Loucy (cell line): ENCODE data around the gene HAUS8.

Experiments
- H2AFZ ChIP-seq: fragments of 200-600 bp; sonication (generic); 2 replicates; pipeline ENCODE4 v1.6.0; 2016; ENCODE audit warnings: antibody characterized with exemption, mild to moderate bottlenecking, low read length, moderate library complexity
- H3F3A ChIP-seq: fragments of 200-600 bp; 2 replicates; pipeline ENCODE4 v1.6.0; 2016; ENCODE audit warnings: antibody characterized with exemption, low read depth, mild to moderate bottlenecking
- H3K27me3 ChIP-seq: fragments of 200-600 bp; sonication (generic); 2 replicates; pipeline ENCODE4 v1.6.1; 2014; ENCODE audit warnings: low read length, mild to moderate bottlenecking; ENCODE audit not compliant: insufficient read depth, poor library complexity, severe bottlenecking
- H3K36me3 ChIP-seq: fragments of 200-600 bp; sonication (generic); 2 replicates; pipeline ENCODE4 v1.6.1; 2016; ENCODE audit warnings: low read length; ENCODE audit not compliant: insufficient read depth
- H3K4me1 ChIP-seq: fragments of 200-600 bp; sonication (generic); 2 replicates; pipeline ENCODE4 v1.5.1; 2014; ENCODE audit warnings: low read length, mild to moderate bottlenecking; ENCODE audit not compliant: insufficient read depth, poor library complexity, severe bottlenecking
- H3K4me2 ChIP-seq: fragments of 200-600 bp; sonication (generic); 2 replicates; pipeline ENCODE4 v1.6.0; 2014; ENCODE audit warnings: antibody characterized with exemption, low read length, low read depth, mild to moderate bottlenecking; ENCODE audit not compliant: poor library complexity, severe bottlenecking
- H3K4me3 ChIP-seq: fragments of 200-600 bp; sonication (generic); 2 replicates; pipeline ENCODE4 v1.5.1; 2014; ENCODE audit warnings: low read length, mild to moderate bottlenecking, mixed read lengths; ENCODE audit not compliant: poor library complexity, severe bottlenecking
- H3K79me2 ChIP-seq: fragments of 200-600 bp; sonication (generic); 2 replicates; pipeline ENCODE4 v1.6.1; 2014; ENCODE audit warnings: low read length; ENCODE audit not compliant: insufficient read depth
- H3K9ac ChIP-seq: fragments of 200-600 bp; sonication (generic); 2 replicates; pipeline ENCODE4 v1.6.0; 2014; ENCODE audit warnings: mild to moderate bottlenecking, low read depth, low read length, moderate library complexity; ENCODE audit not compliant: poor library complexity, severe bottlenecking
- H3K9me2 ChIP-seq: fragments of 200-600 bp; sonication (generic); replicated peaks from 2 replicates; pipeline ENCODE4 v1.6.1; 2016; ENCODE audit warnings: low read depth, low read length, mixed read lengths
- H3K9me3 ChIP-seq: fragments of 200-600 bp; sonication (generic); 2 replicates; pipeline ENCODE4 v1.6.1; 2014; ENCODE audit warnings: mild to moderate bottlenecking, antibody characterized with exemption, low read length, low read depth; ENCODE audit not compliant: insufficient read depth
- H4K20me1 ChIP-seq: fragments of 200-600 bp; sonication (generic); 2 replicates; pipeline ENCODE4 v1.6.0; 2014; ENCODE audit warnings: antibody characterized with exemption, low read length, mild to moderate bottlenecking; ENCODE audit not compliant: insufficient read depth, poor library complexity, severe bottlenecking
- EZH2phosphoT487 ChIP-seq: fragments of 200-600 bp; IDR thresholded peaks from 2 replicates; pipeline ENCODE4 v1.6.1; 2018; ENCODE audit warnings: antibody characterized with exemption, mild to moderate bottlenecking, moderate library complexity, borderline replicate concordance
- TF ChIP-seq, protein P1 (sequence below): fragments of 200-600 bp; sonication (generic); conservative IDR thresholded peaks from 2 replicates; pipeline ENCODE4 v1.5.1; 2014; ENCODE audit warnings: mild to moderate bottlenecking, antibody characterized with exemption, low read length

Gene HAUS8

GRCh38 chr19:17073869-17074633 lies 1.2 kb downstream of the HAUS8 start:
- no peak for TF ChIP-seq EZH2phosphoT487
- TF ChIP-seq, protein P1, sequence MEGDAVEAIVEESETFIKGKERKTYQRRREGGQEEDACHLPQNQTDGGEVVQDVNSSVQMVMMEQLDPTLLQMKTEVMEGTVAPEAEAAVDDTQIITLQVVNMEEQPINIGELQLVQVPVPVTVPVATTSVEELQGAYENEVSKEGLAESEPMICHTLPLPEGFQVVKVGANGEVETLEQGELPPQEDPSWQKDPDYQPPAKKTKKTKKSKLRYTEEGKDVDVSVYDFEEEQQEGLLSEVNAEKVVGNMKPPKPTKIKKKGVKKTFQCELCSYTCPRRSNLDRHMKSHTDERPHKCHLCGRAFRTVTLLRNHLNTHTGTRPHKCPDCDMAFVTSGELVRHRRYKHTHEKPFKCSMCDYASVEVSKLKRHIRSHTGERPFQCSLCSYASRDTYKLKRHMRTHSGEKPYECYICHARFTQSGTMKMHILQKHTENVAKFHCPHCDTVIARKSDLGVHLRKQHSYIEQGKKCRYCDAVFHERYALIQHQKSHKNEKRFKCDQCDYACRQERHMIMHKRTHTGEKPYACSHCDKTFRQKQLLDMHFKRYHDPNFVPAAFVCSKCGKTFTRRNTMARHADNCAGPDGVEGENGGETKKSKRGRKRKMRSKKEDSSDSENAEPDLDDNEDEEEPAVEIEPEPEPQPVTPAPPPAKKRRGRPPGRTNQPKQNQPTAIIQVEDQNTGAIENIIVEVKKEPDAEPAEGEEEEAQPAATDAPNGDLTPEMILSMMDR, result no peak
- H3K79me2 ChIP-seq, result peaks cover 91% of the 10 kb centered on the region
- H3K9ac ChIP-seq, result peak overlapping the region; percentile 96
- peaks cover 47% of the 10 kb centered on the region for H4K20me1 ChIP-seq
- peaks cover 7% of the 10 kb centered on the region; the same call in 1 of the 2 replicates for H3K36me3 ChIP-seq
- H3K4me2 ChIP-seq, result peak overlapping the region; percentile 100
- no peaks in the 10 kb centered on the region for H3K9me2 ChIP-seq
- no peaks in the 10 kb centered on the region for H3F3A ChIP-seq
- H3K4me3 ChIP-seq, result peak overlapping the region; percentile 99
- peaks cover 44% of the 10 kb centered on the region for H3K4me1 ChIP-seq
- no peak overlapping the region for H2AFZ ChIP-seq
- H3K27me3 ChIP-seq, result no peaks in the 10 kb centered on the region
- no peaks in the 10 kb centered on the region for H3K9me3 ChIP-seq

GRCh38 chr19:17070912-17071311 lies 4.3 kb downstream of the HAUS8 start:
- Histone ChIP-seq H3K9ac (peak overlapping the region; percentile 4), H3K4me1 (peaks cover 29% of the 10 kb centered on the region), H2AFZ (no peak overlapping the region), H3K79me2 (peaks cover 68% of the 10 kb centered on the region), H3K4me2 (peak overlapping the region; percentile 50), H3K36me3 (peaks cover 25% of the 10 kb centered on the region; the same call in 1 of the 2 replicates), H3K9me3 (no peaks in the 10 kb centered on the region), H3F3A (0 out of 2 replicates have a peak, but pooled peaks cover 4% of the 10 kb centered on the region), H3K9me2 (no peaks in the 10 kb centered on the region), H4K20me1 (peaks cover 18% of the 10 kb centered on the region), H3K27me3 (no peaks in the 10 kb centered on the region), H3K4me3 (no peak overlapping the region)
- TF ChIP-seq EZH2phosphoT487, result no peak
- TF ChIP-seq, protein P1, result no peak

GRCh38 chr19:17070421-17070820 lies 4.8 kb downstream of the HAUS8 start:
- Histone ChIP-seq H3K4me2 (peak overlapping the region; percentile 50), H3K9ac (peak overlapping the region; percentile 4), H3K9me3 (no peaks in the 10 kb centered on the region), H3K36me3 (peaks cover 25% of the 10 kb centered on the region; the same call in 1 of the 2 replicates), H3K9me2 (no peaks in the 10 kb centered on the region), H3K4me1 (peaks cover 29% of the 10 kb centered on the region), H3K27me3 (no peaks in the 10 kb centered on the region), H3K79me2 (peaks cover 68% of the 10 kb centered on the region), H4K20me1 (peaks cover 18% of the 10 kb centered on the region), H3K4me3 (no peak overlapping the region), H2AFZ (no peak overlapping the region), H3F3A (0 out of 2 replicates have a peak, but pooled peaks cover 4% of the 10 kb centered on the region)
- TF ChIP-seq, protein P1, result no peak
- TF ChIP-seq EZH2phosphoT487, result no peak
